H1 (cell line): Measurements from ENCODE around the gene PBX3. TPM values are rescaled to one million over a fixed set of nuclear protein-coding genes. Genes with fewer than 3 reads are reported as not detected.

Experiments
- CTCF ChIA-PET: fragments of 300-600 bp; sonication (Branson Sonifier 250); formaldehyde crosslinking; loops from one replicate; lab custom pipeline; 2021; ENCODE audit not compliant: partially characterized antibody; lab: Charles Lee
- POLR2A ChIA-PET: fragments of 300-600 bp; sonication (Branson Sonifier 250); formaldehyde crosslinking; loops from one replicate; lab custom pipeline; 2021; ENCODE audit warnings: inconsistent platforms; ENCODE audit not compliant: partially characterized antibody; lab: Charles Lee
- DNase-seq, 2 experiments: peaks; one replicate each; pipeline versions ENCODE4 v3.0.0 to v3.0.0-alpha.2; 2010 to 2022; ENCODE audit warnings: low spot score in 2 of 2, low read depth in 1 of 2, mixed read lengths in 1 of 2
- FAIRE-seq: peaks from 2 replicates; lab custom pipeline; 2011; peaks lifted over from hg19 to GRCh38; lab: Jason Lieb, UNC
- H2AFZ ChIP-seq: 2 replicates; pipeline ENCODE4 v1.8.1; 2012; ENCODE audit warnings: low read length, inconsistent platforms
- H2AK5ac ChIP-seq: 2 replicates; pipeline ENCODE4 v1.6.1; 2013; ENCODE audit warnings: low read depth, low read length
- H2BK120ac ChIP-seq: replicated peaks from 2 replicates; pipeline ENCODE3; 2013; ENCODE audit warnings: low read depth, low read length, inconsistent platforms
- H2BK12ac ChIP-seq: 2 replicates; pipeline ENCODE4 v1.6.1; 2013; ENCODE audit warnings: low read depth, low read length
- H2BK15ac ChIP-seq: 2 replicates; pipeline ENCODE4 v1.6.1; 2013; ENCODE audit warnings: low read length
- H2BK20ac ChIP-seq: 2 replicates; pipeline ENCODE4 v1.6.1; 2013; ENCODE audit warnings: low read length
- H2BK5ac ChIP-seq: 2 replicates; pipeline ENCODE4 v1.6.1; 2013; ENCODE audit warnings: low read depth, low read length
- H3K14ac ChIP-seq: 2 replicates; pipeline ENCODE4 v1.6.1; 2013; ENCODE audit warnings: inconsistent platforms; ENCODE audit not compliant: insufficient read length
- H3K18ac ChIP-seq: 2 replicates; pipeline ENCODE4 v1.6.1; 2013; ENCODE audit warnings: low read length; ENCODE audit errors: extremely low read depth
- H3K23ac ChIP-seq: 2 replicates; pipeline ENCODE4 v1.6.1; 2013; ENCODE audit warnings: inconsistent platforms; ENCODE audit not compliant: insufficient read length
- H3K23me2 ChIP-seq: 2 replicates; pipeline ENCODE4 v1.6.1; 2013; ENCODE audit warnings: low read depth, low read length
- H3K27ac ChIP-seq: 2 replicates; pipeline ENCODE4 v1.6.1; 2011; ENCODE audit warnings: low read depth, low read length, inconsistent platforms
- H3K27me3 ChIP-seq, 4 experiments: replicated peaks in 1 of 4; 1 replicate in 1 of 4; 2 replicates in 3 of 4; pipeline versions ENCODE4 v1.6.1 to v1.8.1; 2011 to 2013; ENCODE audit warnings: low read length in 3 of 4, mild to moderate bottlenecking in 3 of 4, inconsistent platforms in 2 of 4, mixed read lengths in 2 of 4, moderate library complexity in 1 of 4; ENCODE audit not compliant: control insufficient read depth in 3 of 4, insufficient read depth in 3 of 4; ENCODE audit errors: extremely low read depth in 1 of 4
- H3K36me3 ChIP-seq, 4 experiments: 2 replicates each; pipeline versions ENCODE4 v1.6.1 to v1.8.1; 2011 to 2013; ENCODE audit warnings: mild to moderate bottlenecking in 4 of 4, low read length in 3 of 4, moderate library complexity in 2 of 4, control low read depth in 1 of 4, inconsistent platforms in 1 of 4; ENCODE audit not compliant: insufficient read depth in 4 of 4, control insufficient read depth in 2 of 4
- H3K4ac ChIP-seq: replicated peaks from 2 replicates; pipeline ENCODE3; 2013; ENCODE audit warnings: low read length, low read depth, mixed read lengths, inconsistent platforms; ENCODE audit not compliant: insufficient read length
- H3K4me1 ChIP-seq, 4 experiments: replicated peaks in 1 of 4; 1 replicate in 1 of 4; 2 replicates in 3 of 4; pipeline versions ENCODE4 v1.6.1 to v1.8.1; 2011 to 2013; ENCODE audit warnings: low read length in 3 of 4, inconsistent platforms in 2 of 4, mixed read lengths in 1 of 4; ENCODE audit not compliant: insufficient read depth in 4 of 4, control insufficient read depth in 3 of 4
- H3K4me2 ChIP-seq, 2 experiments: 2 replicates each; pipeline versions ENCODE4 v1.6.1 to v1.8.1; 2011 to 2013; ENCODE audit warnings: low read depth in 2 of 2, low read length in 2 of 2, control low read depth in 1 of 2, inconsistent platforms in 1 of 2, mild to moderate bottlenecking in 1 of 2; ENCODE audit not compliant: insufficient read depth in 1 of 2
- H3K4me3 ChIP-seq, 4 experiments: fragments of 200-600, 300-600 bp in 1 of 4; sonication (generic), shearing (Covaris generic), sonication (Bioruptor Twin) in 1 of 4; 2 replicates each; pipeline versions ENCODE4 v1.5.1 to v1.8.1; 2011 to 2016; ENCODE audit warnings: low read length in 4 of 4, low read depth in 3 of 4, control low read depth in 2 of 4, inconsistent platforms in 2 of 4, mild to moderate bottlenecking in 2 of 4, mixed read lengths in 1 of 4, moderate library complexity in 1 of 4; ENCODE audit not compliant: insufficient read depth in 2 of 4; ENCODE audit errors: extremely low read depth in 1 of 4
- H3K56ac ChIP-seq: replicated peaks from 2 replicates; pipeline ENCODE3; 2013; ENCODE audit warnings: low read depth, mild to moderate bottlenecking, mixed read lengths, low read length, inconsistent platforms; ENCODE audit not compliant: insufficient read length
- H3K79me1 ChIP-seq: 2 replicates; pipeline ENCODE4 v1.6.1; 2013; ENCODE audit warnings: low read depth, low read length, control low read depth
- H3K79me2 ChIP-seq, 2 experiments: 2 replicates each; pipeline versions ENCODE4 v1.6.1 to v1.8.1; 2012 to 2013; ENCODE audit warnings: low read length in 2 of 2, mild to moderate bottlenecking in 2 of 2, inconsistent platforms in 1 of 2; ENCODE audit not compliant: insufficient read depth in 2 of 2, control insufficient read depth in 1 of 2
- H3K9ac ChIP-seq, 4 experiments: replicated peaks in 1 of 4; 1 replicate in 1 of 4; 2 replicates in 3 of 4; pipeline versions ENCODE4 v1.6.1 to v1.8.1; 2011 to 2013; ENCODE audit warnings: low read depth in 3 of 4, low read length in 3 of 4, control low read depth in 2 of 4, mild to moderate bottlenecking in 2 of 4, moderate library complexity in 2 of 4, inconsistent platforms in 1 of 4; ENCODE audit errors: extremely low read depth in 1 of 4
- H3K9me3 ChIP-seq, 2 experiments: 2 replicates each; pipeline versions ENCODE4 v1.6.1 to v1.8.1; 2012 to 2013; ENCODE audit warnings: mild to moderate bottlenecking in 2 of 2, moderate library complexity in 2 of 2, control low read depth in 1 of 2, inconsistent platforms in 1 of 2, low read depth in 1 of 2, low read length in 1 of 2, mixed read lengths in 1 of 2; ENCODE audit not compliant: insufficient read depth in 2 of 2
- H4K20me1 ChIP-seq, 2 experiments: replicated peaks in 1 of 2; 2 replicates each; pipeline versions ENCODE3 to v1.8.1; 2011 to 2013; ENCODE audit warnings: inconsistent platforms in 2 of 2, low read length in 2 of 2, mild to moderate bottlenecking in 1 of 2; ENCODE audit not compliant: insufficient read depth in 2 of 2, control insufficient read depth in 1 of 2
- H4K5ac ChIP-seq: 2 replicates; pipeline ENCODE4 v1.6.1; 2013; ENCODE audit warnings: low read length, low read depth, mixed read lengths, inconsistent platforms; ENCODE audit not compliant: insufficient read length
- H4K8ac ChIP-seq: 2 replicates; pipeline ENCODE4 v1.8.0; 2013; ENCODE audit warnings: mild to moderate bottlenecking, moderate library complexity, low read length, inconsistent platforms; ENCODE audit not compliant: insufficient read depth; ENCODE audit errors: extremely low read depth
- H4K91ac ChIP-seq: replicated peaks from 2 replicates; pipeline ENCODE3; 2013; ENCODE audit warnings: low read length, mixed read lengths, inconsistent platforms; ENCODE audit not compliant: insufficient read length
- BRCA1 ChIP-seq: IDR thresholded peaks from 2 replicates; pipeline ENCODE4 v1.6.1; 2012; ENCODE audit warnings: low read depth, low read length, improper control_type of control experiment
- CBX8 ChIP-seq: fragments of 300-800, 300-1000 bp; sonication (generic); IDR thresholded peaks from 2 replicates; pipeline ENCODE4 v1.7.1; 2016; ENCODE audit warnings: low read depth, low read length, borderline replicate concordance
- CREB1 ChIP-seq: IDR thresholded peaks from 2 replicates; pipeline ENCODE4 v1.6.1; 2012; ENCODE audit warnings: inconsistent platforms
- CTCF ChIP-seq, 3 experiments: IDR thresholded peaks; 1 replicate in 2 of 3; 2 replicates in 1 of 3; pipeline versions ENCODE4 v1.5.1 to v1.6.1; 2011; ENCODE audit warnings: low read length in 3 of 3, mild to moderate bottlenecking in 3 of 3, inconsistent platforms in 2 of 3, low read depth in 1 of 3, moderate library complexity in 1 of 3; ENCODE audit not compliant: insufficient read depth in 1 of 3; ENCODE audit errors: control extremely low read depth in 1 of 3
- EZH2 ChIP-seq: fragments of 200-600 bp; sonication (generic); IDR thresholded peaks from 2 replicates; pipeline ENCODE4 v1.7.1; 2012; ENCODE audit warnings: low read depth, mild to moderate bottlenecking, moderate library complexity, low read length, inconsistent platforms; ENCODE audit not compliant: severe bottlenecking
- KDM5A ChIP-seq: fragments of 200-600 bp; IDR thresholded peaks from 2 replicates; pipeline ENCODE4 v1.7.1; 2012; ENCODE audit warnings: mild to moderate bottlenecking, low read length, inconsistent platforms, mixed read lengths
- NRF1 ChIP-seq: IDR thresholded peaks from 2 replicates; pipeline ENCODE4 v1.6.1; 2011; ENCODE audit warnings: mild to moderate bottlenecking, low read depth, low read length, improper control_type of control experiment
- SIX5 ChIP-seq: IDR thresholded peaks from 2 replicates; pipeline ENCODE4 v1.6.1; 2011; ENCODE audit warnings: mild to moderate bottlenecking, low read depth, low read length
- SRF ChIP-seq: IDR thresholded peaks from 2 replicates; pipeline ENCODE4 v1.6.1; 2011; ENCODE audit warnings: mild to moderate bottlenecking, low read depth, low read length, moderate library complexity
- TAF7 ChIP-seq: optimal IDR thresholded peaks from 2 replicates; pipeline ENCODE3; 2011; ENCODE audit warnings: low read depth, mild to moderate bottlenecking, inconsistent platforms, low read length, moderate library complexity, borderline replicate concordance
- TBP ChIP-seq: IDR thresholded peaks from 2 replicates; pipeline ENCODE4 v1.6.1; 2011; ENCODE audit warnings: low read depth, low read length, improper control_type of control experiment
- TEAD4 ChIP-seq: IDR thresholded peaks from 2 replicates; pipeline ENCODE4 v1.6.1; 2012; ENCODE audit warnings: low read depth, low read length, inconsistent platforms, mixed read lengths
- WGBS, 2 experiments: shearing (Covaris generic) in 1 of 2; methylation state at CpG; one replicate each; pipeline versions ENCODE4 v1.1.6 to v1.1.7; 2013 to 2015; ENCODE audit warnings: low lambda C conversion rate in 2 of 2, mixed read lengths in 2 of 2, inconsistent platforms in 1 of 2, low coverage in 1 of 2, missing lambda C conversion rate in 1 of 2; ENCODE audit not compliant: insufficient replicate concordance in 2 of 2, insufficient coverage in 1 of 2, insufficient read length in 1 of 2; ENCODE audit errors: extremely low coverage in 1 of 2, missing lambda C conversion rate in 1 of 2; 5-methylcytosine and 5-hydroxymethylcytosine counted together
- polyA plus RNA-seq, 7 experiments: library from polyadenylated mRNA; depleted of rRNA in 3 of 7; stranded (reverse) in 5 of 7; unstranded in 2 of 7; fragments of >200 nt in 5 of 7; fragments of 200-250 nt in 2 of 7; gene quantifications; 1 replicate in 5 of 7; 2 replicates in 1 of 7; 4 replicates in 1 of 7; pipeline versions ENCODE4 v1.2.1 to v1.2.3, GENCODE V29; 2011 to 2013; ENCODE audit warnings: missing spikeins in 2 of 7, mixed read lengths in 2 of 7
- total RNA-seq: library from RNA; stranded (reverse); fragmentation: NEBNext Ultra II Directional; extraction: Animal tissue kit (Norgen Biotek cat#: 25700); gene quantifications from 2 replicates; pipeline ENCODE4 v1.2.1, GENCODE V29; 2021

PBX3 gene
- total and polyA plus RNA-seq, 2 of the 8 experiments (the other 6 are each of a cell fraction or from before 2014, with no cell fraction given), result 22.7 to 44.3 TPM

- DNase-seq, result no peak
Measured at GRCh38 chr9:125984461-125984860, 237.3 kb downstream of the PBX3 start.

More at GRCh38 chr9:125984461-125984860, 237.3 kb downstream of the PBX3 start:
- no peak overlapping the region for H2AK5ac ChIP-seq
- H3K18ac ChIP-seq, result no peak overlapping the region
- H2BK5ac ChIP-seq, result no peak overlapping the region
- no peak overlapping the region for H3K4me2 ChIP-seq
- ChIA-PET CTCF (no interaction called here), POLR2A (no interaction called here)
- no peak overlapping the region for H2BK20ac ChIP-seq
- no peaks in the 10 kb centered on the region for H3K36me3 ChIP-seq
- H4K8ac ChIP-seq, result no peak overlapping the region
- no peaks in the 10 kb centered on the region for H3K79me1 ChIP-seq
- H4K20me1 ChIP-seq, result peaks cover 0 to 3% of the 10 kb centered on the region in 2 experiments
- 97% methylated on average over 2 of the region's 2 CpGs; no CpG with 5 or more reads in 1 of the 2 experiments for WGBS, 2 experiments
- no peak overlapping the region for H3K9ac ChIP-seq
- no peak overlapping the region for H2AFZ ChIP-seq
- H3K27me3 ChIP-seq, result no peaks in the 10 kb centered on the region; a peak in 1 of 7 replicates
- H3K27ac ChIP-seq, result no peak overlapping the region
- no peak overlapping the region for H4K91ac ChIP-seq
- no peak overlapping the region for H3K14ac ChIP-seq
- H2BK120ac ChIP-seq, result no peak overlapping the region
- no peak overlapping the region for H3K4me3 ChIP-seq
- no peak overlapping the region for H3K56ac ChIP-seq
- H3K4me1 ChIP-seq, result no peaks in the 10 kb centered on the region
- H2BK15ac ChIP-seq, result no peak overlapping the region
- peaks cover 7% of the 10 kb centered on the region; the same call in 1 of the 2 replicates for H3K23me2 ChIP-seq
- no peak overlapping the region for H4K5ac ChIP-seq
- no peak overlapping the region for H3K23ac ChIP-seq
- no peaks in the 10 kb centered on the region for H3K79me2 ChIP-seq
- no peaks in the 10 kb centered on the region for H3K9me3 ChIP-seq
- FAIRE-seq, result no peak
- no peak overlapping the region for H2BK12ac ChIP-seq
- TF ChIP-seq CREB1 (no peak), TAF7 (no peak), EZH2 (no peak), CTCF (IDR thresholded peaks at IDR 0.05; ENCODE audit: control extremely low read depth in 1 of 3, insufficient read depth in 1 of 3, low read depth in 1 of 3, low read length in 3 of 3) (no peak), KDM5A (no peak), NRF1 (no peak), TBP (no peak), TEAD4 (no peak), BRCA1 (no peak), SRF (no peak), CBX8 (no peak), SIX5 (no peak)
- H3K4ac ChIP-seq, result no peak overlapping the region
